DND-41 (cell line): ENCODE measurements around the gene IMP4.

Experiments used
- CTCF ChIP-seq: IDR thresholded peaks from 2 replicates; pipeline ENCODE4 v1.5.1; 2012; ENCODE audit warnings: borderline replicate concordance, low read length, moderate library complexity, mild to moderate bottlenecking; ENCODE audit not compliant: poor library complexity, severe bottlenecking; ENCODE audit errors: extremely low read depth
- EZH2 ChIP-seq: IDR thresholded peaks from 3 replicates; pipeline ENCODE4 v1.6.1; 2012; ENCODE audit warnings: borderline replicate concordance, low read depth, mild to moderate bottlenecking, moderate library complexity, low read length, inconsistent platforms; ENCODE audit not compliant: severe bottlenecking

GRCh38 chr2:130369311-130369964 lies 26.7 kb downstream of the IMP4 start:
- no peak for TF ChIP-seq CTCF
- TF ChIP-seq EZH2, result no peak
